Naive thymus-derived CD8-positive, alpha-beta T cell (primary cell): Measurements from ENCODE around the gene BBS7. TPM values are rescaled to one million over a fixed set of nuclear protein-coding genes. Genes with fewer than 3 reads are reported as not detected.

Source experiments
- ATAC-seq, 2 donors: fragments of 150-1000 bp; cut with Tn5 transposase in 1 of 2; sonication (Bioruptor Pico), chemical (Tn5 transposase) in 1 of 2; 1 replicate in 1 of 2; 2 replicates in 1 of 2; pipeline ENCODE4 v1.10.0; 2021; ENCODE audit warnings: mild to moderate bottlenecking in 2 of 2, moderate library complexity in 2 of 2
- POLR2A ChIA-PET: fragments of 350-600 bp; sonication (Branson Sonifier 250); formaldehyde crosslinking; loops from one replicate; lab custom pipeline; 2021; ENCODE audit warnings: antibody characterized with exemption; lab: Charles Lee
- DNase-seq, 10 donors: peaks; one replicate each; pipeline versions ENCODE4 v3.0.0 to v3.0.0-alpha.2; 2020 to 2022
- H3K27ac Mint-ChIP-seq, 10 donors: one replicate each; pipeline ENCODE4 v1.8.0; 2020 to 2022; ENCODE audit warnings: mild to moderate bottlenecking in 10 of 10, mixed read lengths in 10 of 10, moderate library complexity in 4 of 10, inconsistent platforms in 1 of 10
- H3K27me3 Mint-ChIP-seq, 5 donors: one replicate each; pipeline ENCODE4 v1.8.0; 2021 to 2022; ENCODE audit warnings: mixed read lengths in 5 of 5
- H3K36me3 Mint-ChIP-seq, 3 donors: one replicate each; pipeline ENCODE4 v1.8.0; 2020 to 2022; ENCODE audit warnings: mixed read lengths in 3 of 3, mild to moderate bottlenecking in 2 of 3, inconsistent platforms in 1 of 3
- H3K4me1 Mint-ChIP-seq, 4 donors: one replicate each; pipeline ENCODE4 v1.8.0; 2021 to 2022; ENCODE audit warnings: mixed read lengths in 4 of 4
- H3K4me3 Mint-ChIP-seq, 10 donors: one replicate each; pipeline ENCODE4 v1.8.0; 2020 to 2022; ENCODE audit warnings: mild to moderate bottlenecking in 10 of 10, mixed read lengths in 10 of 10, moderate library complexity in 6 of 10, inconsistent platforms in 1 of 10
- H3K9me3 Mint-ChIP-seq, 9 donors: one replicate each; pipeline ENCODE4 v1.8.0; 2020 to 2022; ENCODE audit warnings: mixed read lengths in 9 of 9, mild to moderate bottlenecking in 3 of 9, inconsistent platforms in 1 of 9, moderate library complexity in 1 of 9
- polyA plus RNA-seq, 3 donors: library from polyadenylated mRNA; unstranded; fragments of 300-500 nt; fragmentation: Illumina TruSeq; gene quantifications; one replicate each; pipeline ENCODE4 v1.2.3, GENCODE V29; 2021
- total RNA-seq, 8 experiments: library from RNA in 2 of 8; stranded (reverse) in 2 of 8; gene quantifications; one replicate each; pipeline ENCODE4 v1.2.3 and lab custom pipeline; 2021 to 2026

The BBS7 gene
- total and polyA plus RNA-seq, 5 experiments from 2014 or later, result 5.6 to 13.9 (median 9.1) TPM

DNA sequence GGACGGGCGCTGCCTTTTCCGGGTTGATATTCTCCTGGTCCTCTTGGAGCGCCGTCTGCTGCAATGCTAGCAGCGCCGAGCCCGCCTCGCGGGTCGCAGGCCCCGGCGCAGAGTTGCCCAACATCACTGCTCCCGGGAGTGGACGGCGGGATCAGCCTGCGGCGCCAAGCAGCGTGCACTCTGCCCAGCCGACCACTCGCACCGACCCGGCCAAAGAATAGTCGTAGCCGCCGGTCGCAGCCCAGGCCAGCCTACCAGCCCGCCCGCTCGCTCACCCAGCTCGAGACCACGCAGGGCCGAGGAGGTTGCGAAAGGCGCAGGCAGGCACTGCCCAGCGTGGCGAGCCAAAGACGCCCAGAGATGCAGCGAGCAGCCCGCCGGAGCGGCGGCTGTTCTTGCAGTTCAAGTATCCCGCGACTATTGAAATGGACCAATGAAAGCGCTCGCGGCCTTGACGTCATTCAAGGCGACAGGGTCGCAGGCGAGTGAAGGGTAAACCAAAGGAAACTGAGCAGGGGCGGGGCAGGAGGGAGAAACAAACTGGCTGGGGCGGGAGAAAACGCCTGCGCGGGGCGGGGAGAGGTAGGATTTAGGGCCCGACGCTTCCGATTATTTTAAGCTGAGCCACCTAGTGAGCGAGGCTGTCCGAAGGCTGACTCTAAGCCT, 46.6 kb downstream of the BBS7 start, which contains the start of gene CCNA2:
Gene CCNA2, minus strand, starts transcription at position 379 of the 666 bp plus-strand sequence. Its CDS starts 255 bp downstream, at position 124.
- POLR2A ChIA-PET, result interaction anchor here (1.0 to 2.5 kb wide), 3 partner anchors 23 to 126 kb away, joined by 3 to 26 read pairs (median 6); partner anchors contain the start of genes BBS7 and EXOSC9
- peak within 1 kb of the TSS; percentile 58 to 96 (median 90) for H3K27ac Mint-ChIP-seq

GRCh38 chr4:121822796-121823504, 47.3 kb downstream of the BBS7 start:
- no peak for ATAC-seq

More for the DNA sequence above, 46.6 kb downstream of the BBS7 start, which contains the start of gene CCNA2:
- H3K9me3 Mint-ChIP-seq, result no peaks in the 10 kb centered on the region
- ATAC-seq (peak; percentile 97), DNase-seq (peak; percentile 87 to 97 (median 94))
- H3K27me3 Mint-ChIP-seq, result peaks cover 0 to 1% (median 0%) of the 10 kb centered on the region in 5 donors
- peaks cover 0 to 8% (median 0%) of the 10 kb centered on the region in 3 donors for H3K36me3 Mint-ChIP-seq
- peak within 1 kb of the TSS; percentile 85 to 99 (median 93) for H3K4me3 Mint-ChIP-seq
- H3K4me1 Mint-ChIP-seq, result peaks cover 6 to 20% (median 18%) of the 10 kb centered on the region in 4 donors

GRCh38 chr4:121822047-121822446, 48.2 kb downstream of the BBS7 start:
- Mint-ChIP-seq H3K27ac (no peak overlapping the region), H3K36me3 (peaks cover 0 to 18% (median 0%) of the 10 kb centered on the region in 3 donors), H3K4me3 (peak overlapping the region in 7 of 10 donors; percentile 16 to 99 (median 90)), H3K27me3 (peaks cover 0 to 1% (median 0%) of the 10 kb centered on the region in 5 donors), H3K9me3 (no peaks in the 10 kb centered on the region), H3K4me1 (peaks cover 6 to 20% (median 18%) of the 10 kb centered on the region in 4 donors)
- POLR2A ChIA-PET, result interaction anchor here (3.1 kb wide), 1 partner anchor 21 kb away, joined by 9 read pairs; the partner anchor contains the start of gene EXOSC9
- ATAC-seq (no peak), DNase-seq (no peak)

More at GRCh38 chr4:121822796-121823504, 47.3 kb downstream of the BBS7 start:
- DNase-seq, result peak in 3 of 10 donors; percentile 9 to 22 (median 22)
- peaks cover 6 to 20% (median 18%) of the 10 kb centered on the region in 4 donors for H3K4me1 Mint-ChIP-seq
- H3K36me3 Mint-ChIP-seq, result peaks cover 0 to 13% (median 0%) of the 10 kb centered on the region in 3 donors
- peak overlapping the region; percentile 85 to 99 (median 93) for H3K4me3 Mint-ChIP-seq
- H3K27ac Mint-ChIP-seq, result peak overlapping the region in 7 of 10 donors; percentile 52 to 95 (median 75)
- peaks cover 0 to 1% (median 0%) of the 10 kb centered on the region in 5 donors for H3K27me3 Mint-ChIP-seq
- H3K9me3 Mint-ChIP-seq, result no peaks in the 10 kb centered on the region
- POLR2A ChIA-PET, result interaction anchor here (2.5 to 3.1 kb wide), 2 partner anchors 22 kb away, joined by 9 to 26 read pairs; partner anchors contain the start of gene EXOSC9

- Mint-ChIP-seq H3K4me1 (peaks cover 6 to 20% (median 18%) of the 10 kb centered on the region in 4 donors), H3K4me3 (no peak overlapping the region)
- no peak for DNase-seq
Observed at GRCh38 chr4:121819216-121819965, 50.9 kb downstream of the BBS7 start.

DNA sequence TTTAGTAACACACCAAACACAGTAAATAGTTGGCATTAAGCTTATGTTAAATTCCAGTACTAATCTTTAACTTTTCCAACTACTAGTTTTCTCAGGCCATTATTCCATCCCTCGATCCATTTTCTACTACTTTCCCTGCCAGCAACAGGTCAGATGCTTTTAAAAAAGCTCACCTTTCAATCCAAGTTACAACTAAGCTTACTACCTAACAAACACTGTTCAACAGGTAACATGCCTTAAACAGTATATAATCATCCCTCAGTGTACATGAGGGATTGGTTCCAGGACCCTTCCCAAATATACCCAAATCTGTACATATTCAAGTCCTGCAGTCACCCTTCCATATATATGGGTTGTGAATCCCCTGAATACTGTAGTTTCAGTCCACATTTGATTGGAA, 52.1 kb downstream of the BBS7 start:
- peak overlapping the region in 7 of 10 donors; percentile 0 to 67 (median 27) for H3K27ac Mint-ChIP-seq
- H3K4me3 Mint-ChIP-seq, result no peak overlapping the region
- peaks cover 7 to 11% (median 9%) of the 10 kb centered on the region in 4 donors for H3K4me1 Mint-ChIP-seq

More at GRCh38 chr4:121819216-121819965, 50.9 kb downstream of the BBS7 start:
- Mint-ChIP-seq H3K27me3 (peaks cover 0 to 1% (median 0%) of the 10 kb centered on the region in 5 donors), H3K9me3 (no peaks in the 10 kb centered on the region), H3K36me3 (peaks cover 0 to 45% (median 3%) of the 10 kb centered on the region in 3 donors), H3K27ac (peak overlapping the region in 2 of 10 donors; percentile 8 to 23)
- POLR2A ChIA-PET, result no interaction called here
- ATAC-seq, result no peak

GRCh38 chr4:121817701-121818100, 52.6 kb downstream of the BBS7 start:
- Mint-ChIP-seq H3K27me3 (no peaks in the 10 kb centered on the region), H3K9me3 (no peaks in the 10 kb centered on the region), H3K4me3 (no peak overlapping the region), H3K27ac (peak overlapping the region in 4 of 10 donors; percentile 0 to 67 (median 36)), H3K4me1 (peaks cover 3 to 6% (median 4%) of the 10 kb centered on the region in 4 donors), H3K36me3 (peaks cover 3 to 57% (median 7%) of the 10 kb centered on the region in 3 donors)
- ATAC-seq (no peak), DNase-seq (no peak)
- POLR2A ChIA-PET, result no interaction called here

More for the DNA sequence above, 52.1 kb downstream of the BBS7 start:
- ATAC-seq, result no peak
- DNase-seq, result no peak
- Mint-ChIP-seq H3K36me3 (peaks cover 3 to 52% (median 5%) of the 10 kb centered on the region in 3 donors), H3K27me3 (no peaks in the 10 kb centered on the region), H3K9me3 (no peaks in the 10 kb centered on the region)
- POLR2A ChIA-PET, result no interaction called here

GRCh38 chr4:121817006-121817405, 53.3 kb downstream of the BBS7 start:
- DNase-seq (no peak), ATAC-seq (no peak)
- Mint-ChIP-seq H3K36me3 (peaks cover 3 to 64% (median 7%) of the 10 kb centered on the region in 3 donors), H3K4me3 (no peak overlapping the region), H3K27ac (no peak overlapping the region), H3K9me3 (no peaks in the 10 kb centered on the region), H3K27me3 (no peaks in the 10 kb centered on the region), H3K4me1 (peaks cover 0 to 3% (median 0%) of the 10 kb centered on the region in 4 donors)
- POLR2A ChIA-PET, result no interaction called here

DNA sequence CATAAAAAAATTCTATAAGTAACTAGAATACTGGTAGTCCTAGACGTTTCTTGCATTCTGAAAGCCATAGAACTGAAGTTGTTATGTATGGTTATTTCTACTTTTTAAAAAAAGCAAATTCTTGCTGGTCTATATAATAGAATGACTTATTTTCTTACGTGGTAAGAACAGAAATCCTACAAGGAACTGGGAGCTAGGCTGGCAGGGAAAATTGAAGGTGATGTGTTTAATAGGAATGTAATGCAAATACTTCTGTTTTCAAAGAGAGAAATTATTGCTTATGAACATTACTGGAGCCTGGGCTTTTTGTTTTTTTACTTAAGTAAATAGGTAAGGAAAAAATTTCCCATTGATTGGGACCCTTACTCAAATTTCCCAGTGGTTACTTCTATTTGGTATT, 55.5 kb downstream of the BBS7 start:
- peaks cover 0 to 9% (median 3%) of the 10 kb centered on the region in 4 donors for H3K4me1 Mint-ChIP-seq
- DNase-seq (no peak), ATAC-seq (no peak)
- H3K27ac Mint-ChIP-seq, result peak overlapping the region in 1 of 10 donors; percentile 18
- no peaks in the 10 kb centered on the region for H3K9me3 Mint-ChIP-seq
- no peaks in the 10 kb centered on the region for H3K27me3 Mint-ChIP-seq
- peaks cover 3 to 85% (median 14%) of the 10 kb centered on the region in 3 donors for H3K36me3 Mint-ChIP-seq
- H3K4me3 Mint-ChIP-seq, result no peak overlapping the region
- POLR2A ChIA-PET, result no interaction called here

DNA sequence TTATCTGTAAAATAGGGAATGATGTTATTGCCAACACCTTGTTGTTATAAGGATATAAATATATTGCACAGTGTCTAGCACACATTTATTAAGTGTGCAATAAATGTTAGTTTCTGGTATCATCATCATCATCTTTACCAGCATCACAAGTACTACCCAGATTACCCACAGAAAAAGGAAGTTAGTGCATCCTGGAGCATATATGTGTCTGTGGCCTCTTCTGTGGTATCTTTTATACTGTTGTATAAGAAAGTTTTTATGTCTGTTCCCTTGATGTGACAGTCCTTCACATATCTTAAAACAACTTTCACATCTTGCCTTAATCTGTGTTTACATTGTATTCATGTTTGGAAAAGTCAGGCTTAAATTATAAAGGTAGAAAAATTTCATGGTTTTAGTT, 59.2 kb downstream of the BBS7 start:
- Mint-ChIP-seq H3K36me3 (peaks cover 3 to 89% (median 24%) of the 10 kb centered on the region in 3 donors), H3K9me3 (no peaks in the 10 kb centered on the region), H3K27ac (peak overlapping the region in 5 of 10 donors; percentile 5 to 73 (median 11)), H3K27me3 (no peaks in the 10 kb centered on the region), H3K4me1 (peaks cover 0 to 14% (median 4%) of the 10 kb centered on the region in 4 donors), H3K4me3 (no peak overlapping the region)
- DNase-seq (no peak), ATAC-seq (no peak)
- POLR2A ChIA-PET, result no interaction called here

DNA sequence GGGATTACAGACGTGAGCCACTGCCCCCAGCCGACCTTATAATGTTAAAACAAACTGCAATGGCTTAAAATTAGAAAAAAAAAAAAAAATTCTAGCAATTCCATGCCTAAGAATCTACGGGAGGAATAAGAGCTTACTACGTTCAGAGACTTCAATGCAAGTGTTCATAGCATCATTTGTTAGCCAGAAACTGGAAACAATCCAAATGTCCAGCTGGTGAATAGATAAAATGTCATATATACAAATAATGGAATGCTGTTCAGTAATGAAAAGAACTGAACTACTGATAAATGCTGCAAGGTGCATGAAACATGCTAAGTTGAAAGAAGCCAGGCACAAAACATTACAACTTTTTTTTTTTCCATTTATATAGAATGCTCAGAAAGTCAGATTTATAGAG, 63.9 kb downstream of the BBS7 start:
- ATAC-seq (no peak), DNase-seq (no peak)
- POLR2A ChIA-PET, result interaction anchor here (0.7 kb wide), 1 partner anchor 988 kb away, joined by 3 read pairs; no protein-coding TSS in a partner anchor
- Mint-ChIP-seq H3K27me3 (no peaks in the 10 kb centered on the region), H3K36me3 (peaks cover 0 to 79% (median 23%) of the 10 kb centered on the region in 3 donors), H3K4me1 (peaks cover 5 to 33% (median 23%) of the 10 kb centered on the region in 4 donors), H3K27ac (peak overlapping the region in 1 of 10 donors; percentile 40), H3K4me3 (no peak overlapping the region), H3K9me3 (no peaks in the 10 kb centered on the region)

GRCh38 chr4:121801715-121802075, 68.6 kb downstream of the BBS7 start:
- H3K9me3 Mint-ChIP-seq, result no peaks in the 10 kb centered on the region
- H3K4me3 Mint-ChIP-seq, result peak overlapping the region; percentile 88 to 99 (median 95)
- H3K4me1 Mint-ChIP-seq, result peaks cover 11 to 52% (median 43%) of the 10 kb centered on the region in 4 donors
- POLR2A ChIA-PET, result interaction anchor here (1.3 to 3.8 kb wide), 4 partner anchors 20 to 350 kb away, joined by 3 to 26 read pairs (median 6); partner anchors contain the start of genes BLTP1 and CCNA2
- H3K36me3 Mint-ChIP-seq, result peaks cover 5 to 37% (median 15%) of the 10 kb centered on the region in 3 donors
- DNase-seq (no peak), ATAC-seq (no peak)
- H3K27ac Mint-ChIP-seq, result peak overlapping the region; percentile 97 to 100 (median 99)
- peaks cover 0 to 4% (median 0%) of the 10 kb centered on the region in 5 donors for H3K27me3 Mint-ChIP-seq
